Retinal pigment epithelial cell (primary cell): Measurements from ENCODE around the gene KRT33B.

Source experiments
- DNase-seq: peaks from one replicate; pipeline ENCODE4 v3.0.0-alpha.2; 2010; ENCODE audit warnings: low read depth
- H3K4me3 ChIP-seq: 2 replicates; pipeline ENCODE4 v1.5.1; 2011; ENCODE audit warnings: mild to moderate bottlenecking, low read length, control low read depth, moderate library complexity
- TF ChIP-seq, protein P1 (sequence below): conservative IDR thresholded peaks from 2 replicates; pipeline ENCODE4 v1.5.1; 2011; ENCODE audit warnings: low read depth, low read length, control low read depth, inconsistent platforms

KRT33B gene

DNA sequence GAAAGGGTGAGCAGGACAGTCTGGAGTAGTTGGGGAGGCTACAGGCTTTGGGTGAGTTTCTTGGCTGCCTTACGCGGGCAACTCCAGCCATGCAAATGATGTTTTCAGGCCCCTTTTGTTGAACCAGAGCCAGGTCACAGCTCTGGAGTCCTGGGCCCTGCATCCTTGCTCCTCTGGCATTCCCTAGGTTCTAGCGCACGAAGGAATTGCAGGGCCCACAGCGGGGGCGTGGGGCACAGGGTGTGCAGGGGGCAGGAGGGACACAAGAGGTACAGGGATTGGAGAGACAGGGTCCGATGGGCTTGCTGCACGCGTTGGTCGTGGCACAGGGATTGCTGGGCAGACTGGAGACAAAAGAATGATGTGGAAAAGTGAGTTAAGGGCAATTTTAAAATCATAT is 24.2 kb upstream of the KRT33B start:
- TF ChIP-seq, protein P1, sequence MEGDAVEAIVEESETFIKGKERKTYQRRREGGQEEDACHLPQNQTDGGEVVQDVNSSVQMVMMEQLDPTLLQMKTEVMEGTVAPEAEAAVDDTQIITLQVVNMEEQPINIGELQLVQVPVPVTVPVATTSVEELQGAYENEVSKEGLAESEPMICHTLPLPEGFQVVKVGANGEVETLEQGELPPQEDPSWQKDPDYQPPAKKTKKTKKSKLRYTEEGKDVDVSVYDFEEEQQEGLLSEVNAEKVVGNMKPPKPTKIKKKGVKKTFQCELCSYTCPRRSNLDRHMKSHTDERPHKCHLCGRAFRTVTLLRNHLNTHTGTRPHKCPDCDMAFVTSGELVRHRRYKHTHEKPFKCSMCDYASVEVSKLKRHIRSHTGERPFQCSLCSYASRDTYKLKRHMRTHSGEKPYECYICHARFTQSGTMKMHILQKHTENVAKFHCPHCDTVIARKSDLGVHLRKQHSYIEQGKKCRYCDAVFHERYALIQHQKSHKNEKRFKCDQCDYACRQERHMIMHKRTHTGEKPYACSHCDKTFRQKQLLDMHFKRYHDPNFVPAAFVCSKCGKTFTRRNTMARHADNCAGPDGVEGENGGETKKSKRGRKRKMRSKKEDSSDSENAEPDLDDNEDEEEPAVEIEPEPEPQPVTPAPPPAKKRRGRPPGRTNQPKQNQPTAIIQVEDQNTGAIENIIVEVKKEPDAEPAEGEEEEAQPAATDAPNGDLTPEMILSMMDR: no peak
- no peak overlapping the region for H3K4me3 ChIP-seq
- DNase-seq: no peak

DNA sequence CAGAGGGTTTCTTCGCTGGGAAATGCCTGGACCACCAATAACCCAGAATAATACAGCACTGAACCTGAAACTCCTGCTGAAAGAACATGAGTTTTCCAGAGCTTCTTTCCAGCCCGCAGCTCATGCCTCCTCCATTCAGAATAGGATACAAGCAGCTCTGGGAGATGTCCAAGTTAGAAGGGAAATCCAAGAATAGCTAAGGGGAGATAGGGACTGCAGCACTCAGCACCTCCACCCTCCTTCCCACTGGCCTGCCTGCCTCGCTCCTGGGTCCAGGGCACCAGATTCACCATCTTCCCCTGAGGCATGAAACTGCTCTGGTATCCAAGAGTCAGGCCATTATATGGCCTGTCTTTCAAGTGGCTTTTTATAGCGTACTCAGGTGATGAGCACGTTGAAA is 23.7 kb upstream of the KRT33B start:
- DNase-seq: no peak
- H3K4me3 ChIP-seq: no peak overlapping the region
- TF ChIP-seq, protein P1: no peak

DNA sequence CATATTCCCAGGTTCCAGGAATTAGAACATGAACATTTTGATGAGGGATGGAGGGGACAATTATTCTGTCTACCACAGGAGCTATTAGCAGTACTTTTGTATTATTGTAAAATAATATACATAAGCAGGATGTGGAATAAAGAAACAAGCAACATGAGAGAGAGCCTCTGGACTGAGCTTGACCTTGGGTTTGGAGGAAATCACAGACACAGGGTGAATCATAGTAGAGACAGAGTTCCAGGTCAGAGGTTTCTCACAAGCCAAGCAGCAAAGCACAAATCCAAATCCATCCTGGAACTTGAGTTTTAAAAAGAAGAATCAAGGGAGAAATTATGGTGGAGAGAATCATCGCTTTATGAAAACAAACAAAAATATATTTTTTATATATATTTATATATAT is 22.7 kb upstream of the KRT33B start:
- no peak for DNase-seq
- TF ChIP-seq, protein P1: no peak
- H3K4me3 ChIP-seq: no peak overlapping the region

DNA sequence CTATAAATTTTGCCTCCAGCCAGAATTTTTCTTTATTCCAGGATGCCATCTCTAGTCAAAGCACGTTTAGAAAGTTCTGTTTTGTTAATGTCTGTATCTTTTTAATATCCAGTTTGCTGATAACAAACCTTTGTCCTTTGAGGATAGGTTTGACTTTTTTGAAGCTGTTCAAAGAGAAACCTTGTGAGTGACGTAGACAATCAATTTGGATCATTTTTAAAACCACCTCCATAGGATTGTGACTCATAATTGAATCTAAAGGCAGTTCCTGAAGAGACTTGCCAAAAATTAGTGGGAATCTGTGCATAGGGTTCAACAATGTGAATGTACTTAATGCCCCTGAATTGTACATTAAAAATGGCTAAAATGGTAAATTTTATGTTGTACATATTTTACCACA is 21.9 kb upstream of the KRT33B start:
- TF ChIP-seq, protein P1: no peak
- H3K4me3 ChIP-seq: no peak overlapping the region
- DNase-seq: no peak

DNA sequence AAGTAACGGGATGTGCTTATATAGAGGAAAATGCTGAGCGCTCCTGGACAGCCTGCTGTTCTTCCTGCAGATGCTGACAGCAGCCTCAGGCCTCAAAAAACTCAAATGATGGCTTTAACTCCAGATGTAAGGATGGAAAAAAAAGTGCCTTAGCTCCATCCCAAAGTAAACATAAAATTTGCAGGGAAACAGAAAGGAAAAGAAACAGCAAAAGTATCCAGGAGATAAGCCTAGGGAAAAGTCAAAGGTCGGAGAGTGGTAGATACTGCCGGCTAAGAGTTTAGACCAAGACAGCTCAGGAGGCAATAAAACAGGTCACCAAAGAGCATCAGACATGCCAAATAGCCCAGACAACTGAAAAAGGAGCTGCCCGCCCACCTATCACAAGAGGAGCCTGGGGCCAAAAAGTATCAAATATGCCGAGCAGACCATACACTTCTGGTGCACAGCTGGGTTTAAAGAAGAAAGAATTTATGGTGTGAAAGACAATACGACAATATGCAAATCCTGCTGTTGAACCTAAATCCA is 20.9 kb upstream of the KRT33B start:
- no peak overlapping the region for H3K4me3 ChIP-seq
- no peak for DNase-seq
- TF ChIP-seq, protein P1: no peak

DNA sequence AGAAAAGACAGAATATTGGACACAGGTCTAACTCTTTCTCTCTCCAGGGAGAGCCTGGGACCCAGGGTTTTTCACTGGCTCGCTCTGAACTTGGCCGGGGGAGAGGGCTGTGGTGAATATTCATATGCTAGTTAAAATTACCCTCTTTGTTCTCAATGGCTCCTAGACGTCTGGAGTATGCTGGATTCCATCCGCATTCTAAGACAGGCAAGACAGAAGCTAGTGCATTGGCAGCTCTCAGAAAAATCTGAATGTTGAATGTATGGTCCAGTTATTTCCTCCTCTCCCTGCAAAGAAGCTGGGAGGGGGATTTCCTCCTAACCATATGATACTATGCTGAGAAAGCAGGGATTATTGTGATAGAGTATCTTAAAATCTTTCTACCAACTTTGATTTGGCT is 18.1 kb upstream of the KRT33B start:
- TF ChIP-seq, protein P1: no peak
- no peak overlapping the region for H3K4me3 ChIP-seq

DNA sequence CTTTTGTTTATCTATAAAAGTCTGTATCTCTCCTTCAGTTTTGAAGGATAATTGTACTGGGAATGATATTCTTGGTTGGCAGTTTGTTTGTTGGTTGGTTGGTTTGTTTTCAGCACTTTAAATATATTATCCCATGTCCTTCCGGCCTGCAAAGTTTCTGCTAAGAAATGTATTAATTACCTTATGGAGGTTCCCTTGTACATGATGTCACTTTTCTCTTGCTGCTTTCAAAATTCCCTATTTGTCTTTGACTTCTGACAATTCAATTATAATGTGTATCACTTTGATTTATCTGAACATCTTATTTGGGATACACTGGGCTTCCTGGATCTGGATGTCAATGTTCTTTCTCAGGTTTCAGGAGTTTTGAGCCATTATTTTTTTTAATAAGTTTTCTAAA is 16.6 kb upstream of the KRT33B start:
- TF ChIP-seq, protein P1: no peak
- H3K4me3 ChIP-seq: no peak overlapping the region
- no peak for DNase-seq

More for the DNA sequence above, 18.1 kb upstream of the KRT33B start:
- no peak for DNase-seq
